H9 (cell line): Measurements from ENCODE around the gene ARSI. TPM values are rescaled to one million over a fixed set of nuclear protein-coding genes. Genes with fewer than 3 reads are reported as not detected.

Source experiments
- DNase-seq: peaks from one replicate; pipeline ENCODE4 v3.0.0-alpha.2; 2017
- H2AFZ ChIP-seq: one replicate; pipeline ENCODE4 v1.6.1; 2013; ENCODE audit warnings: mild to moderate bottlenecking, low read length, control low read depth, moderate library complexity
- H2AK5ac ChIP-seq: 2 replicates; pipeline ENCODE4 v1.6.1; 2013; ENCODE audit warnings: low read length, control low read depth, mixed read lengths; ENCODE audit not compliant: insufficient read length
- H2BK120ac ChIP-seq: one replicate; pipeline ENCODE4 v1.6.1; 2013; ENCODE audit warnings: low read depth, mild to moderate bottlenecking, low read length, control low read depth, inconsistent platforms; ENCODE audit not compliant: poor library complexity, severe bottlenecking
- H2BK12ac ChIP-seq: 2 replicates; pipeline ENCODE4 v1.6.1; 2013; ENCODE audit warnings: low read length, control low read depth, mixed read lengths, low read depth; ENCODE audit not compliant: insufficient read length
- H2BK15ac ChIP-seq: 2 replicates; pipeline ENCODE4 v1.6.1; 2013; ENCODE audit warnings: low read depth, low read length, control low read depth
- H2BK20ac ChIP-seq: one replicate; pipeline ENCODE4 v1.6.1; 2013; ENCODE audit warnings: low read depth, mild to moderate bottlenecking, low read length, control low read depth, inconsistent platforms; ENCODE audit not compliant: poor library complexity, severe bottlenecking
- H2BK5ac ChIP-seq: 2 replicates; pipeline ENCODE4 v1.6.1; 2013; ENCODE audit warnings: low read length, control low read depth, mixed read lengths; ENCODE audit not compliant: insufficient read length
- H3K14ac ChIP-seq: 2 replicates; pipeline ENCODE4 v1.6.1; 2013; ENCODE audit warnings: low read length, control low read depth; ENCODE audit not compliant: insufficient read depth
- H3K18ac ChIP-seq: 2 replicates; pipeline ENCODE4 v1.6.1; 2013; ENCODE audit warnings: low read depth, mild to moderate bottlenecking, mixed read lengths, low read length, control low read depth; ENCODE audit not compliant: insufficient read length
- H3K23ac ChIP-seq: 2 replicates; pipeline ENCODE4 v1.6.1; 2013; ENCODE audit warnings: low read length, control low read depth, mixed read lengths, low read depth; ENCODE audit not compliant: insufficient read length
- H3K23me2 ChIP-seq: 2 replicates; pipeline ENCODE4 v1.6.1; 2013; ENCODE audit warnings: low read depth, mild to moderate bottlenecking, mixed read lengths, low read length, control low read depth; ENCODE audit not compliant: insufficient read length, poor library complexity, severe bottlenecking
- H3K27ac ChIP-seq: 2 replicates; pipeline ENCODE4 v1.5.1; 2013; ENCODE audit warnings: low read length, control low read depth, mixed read lengths, low read depth; ENCODE audit not compliant: insufficient read length
- H3K27me3 ChIP-seq: 2 replicates; pipeline ENCODE4 v1.6.1; 2013; ENCODE audit warnings: low read length, control low read depth, inconsistent platforms; ENCODE audit not compliant: insufficient read depth
- H3K4ac ChIP-seq: 2 replicates; pipeline ENCODE4 v1.6.1; 2013; ENCODE audit warnings: low read depth, mild to moderate bottlenecking, control low read depth, inconsistent platforms, low read length, moderate library complexity
- H3K4me1 ChIP-seq: 2 replicates; pipeline ENCODE4 v1.6.1; 2013; ENCODE audit warnings: low read length, control low read depth, inconsistent platforms; ENCODE audit not compliant: insufficient read depth
- H3K4me2 ChIP-seq: 2 replicates; pipeline ENCODE4 v1.6.1; 2013; ENCODE audit warnings: low read length, control low read depth, mixed read lengths; ENCODE audit not compliant: insufficient read length, insufficient read depth
- H3K56ac ChIP-seq: 2 replicates; pipeline ENCODE4 v1.6.1; 2013; ENCODE audit warnings: low read depth, mild to moderate bottlenecking, mixed read lengths, low read length, control low read depth; ENCODE audit not compliant: insufficient read length
- H3K79me1 ChIP-seq: 2 replicates; pipeline ENCODE4 v1.6.1; 2013; ENCODE audit warnings: low read depth, mild to moderate bottlenecking, moderate library complexity, low read length, control low read depth, inconsistent platforms; ENCODE audit not compliant: insufficient read depth, poor library complexity, severe bottlenecking
- H3K79me2 ChIP-seq: 2 replicates; pipeline ENCODE4 v1.6.1; 2013; ENCODE audit warnings: low read length, control low read depth, inconsistent platforms; ENCODE audit not compliant: insufficient read depth
- H3K9ac ChIP-seq: 2 replicates; pipeline ENCODE4 v1.6.1; 2013; ENCODE audit warnings: low read length, control low read depth, mixed read lengths; ENCODE audit not compliant: insufficient read length; ENCODE audit errors: extremely low read depth
- H3K9me3 ChIP-seq: one replicate; pipeline ENCODE4 v1.6.1; 2013; ENCODE audit warnings: low read depth, low read length, inconsistent platforms; ENCODE audit not compliant: control insufficient read depth
- H3T11ph ChIP-seq: one replicate; pipeline ENCODE4 v1.6.1; 2013; ENCODE audit warnings: mild to moderate bottlenecking, low read length, control low read depth, inconsistent platforms
- H4K20me1 ChIP-seq: one replicate; pipeline ENCODE4 v1.6.1; 2013; ENCODE audit not compliant: control insufficient read depth, insufficient read length, insufficient read depth
- H4K5ac ChIP-seq: 2 replicates; pipeline ENCODE4 v1.6.1; 2013; ENCODE audit warnings: low read depth, mild to moderate bottlenecking, mixed read lengths, low read length, control low read depth; ENCODE audit not compliant: insufficient read length
- H4K8ac ChIP-seq: replicated peaks from 2 replicates; pipeline ENCODE4 v1.6.1; 2013; ENCODE audit warnings: low read length, control low read depth, mixed read lengths, low read depth; ENCODE audit not compliant: insufficient read length
- H4K91ac ChIP-seq: 2 replicates; pipeline ENCODE4 v1.6.1; 2013; ENCODE audit warnings: low read depth, mild to moderate bottlenecking, moderate library complexity, mixed read lengths, low read length, control low read depth; ENCODE audit not compliant: insufficient read length
- H3K27ac Mint-ChIP-seq, 3 experiments: 2 replicates in 2 of 3; 3 replicates in 1 of 3; pipeline ENCODE4 v1.8.0; 2020 to 2021; ENCODE audit warnings: mixed read lengths in 3 of 3, mild to moderate bottlenecking in 1 of 3, moderate library complexity in 1 of 3
- H3K27me3 Mint-ChIP-seq: 2 replicates; pipeline ENCODE4 v1.8.0; 2021; ENCODE audit warnings: low read depth, mild to moderate bottlenecking, moderate library complexity, mixed read lengths
- H3K36me3 Mint-ChIP-seq, 3 experiments: 2 replicates in 2 of 3; 3 replicates in 1 of 3; pipeline ENCODE4 v1.8.0; 2020 to 2021; ENCODE audit warnings: low read depth in 3 of 3, mixed read lengths in 3 of 3; ENCODE audit not compliant: insufficient read depth in 1 of 3
- H3K4me1 Mint-ChIP-seq, 2 experiments: 2 replicates each; pipeline ENCODE4 v1.8.0; 2020; ENCODE audit warnings: mixed read lengths in 2 of 2
- H3K4me3 Mint-ChIP-seq, 2 experiments: 2 replicates in 1 of 2; 3 replicates in 1 of 2; pipeline ENCODE4 v1.8.0; 2020 to 2021; ENCODE audit warnings: mild to moderate bottlenecking in 2 of 2, mixed read lengths in 2 of 2, moderate library complexity in 1 of 2
- H3K9me3 Mint-ChIP-seq, 2 experiments: 2 replicates in 1 of 2; 3 replicates in 1 of 2; pipeline ENCODE4 v1.8.0; 2020; ENCODE audit warnings: mild to moderate bottlenecking in 2 of 2, mixed read lengths in 2 of 2, moderate library complexity in 1 of 2
- CTCF ChIP-seq: fragments of 200-600 bp; sonication (generic); conservative IDR thresholded peaks from 3 replicates; pipeline ENCODE4 v1.8.0; 2021; ENCODE audit warnings: antibody characterized with exemption, mild to moderate bottlenecking
- total RNA-seq: library from RNA; stranded (reverse); gene quantifications from 2 replicates; pipeline ENCODE4 v1.2.1, GENCODE V29; 2021

The ARSI gene
- total RNA-seq, 1 experiment from 2014 or later = 1.7 TPM

DNA sequence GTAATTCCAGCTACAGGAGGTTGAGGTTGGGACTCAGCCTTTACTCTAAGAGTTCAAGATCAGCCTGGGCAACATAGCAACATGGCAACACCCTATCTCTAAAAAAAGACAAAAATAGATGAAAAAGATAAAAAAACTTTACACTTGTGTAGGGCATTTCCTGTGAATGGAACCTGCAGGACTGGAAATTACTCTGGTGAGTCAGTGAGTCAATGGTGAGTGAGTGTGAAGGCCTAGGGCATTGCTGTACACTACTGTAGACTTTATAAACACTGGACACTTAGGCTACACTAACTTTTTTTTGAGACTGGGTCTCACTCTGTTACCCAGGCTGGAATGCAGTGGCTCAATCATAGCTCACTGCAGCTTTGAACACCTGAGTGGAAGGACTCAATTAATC, 19.5 kb upstream of the ARSI start:
- Histone ChIP-seq H4K91ac (no peak overlapping the region), H3K4ac (no peak overlapping the region), H3K79me2 (no peaks in the 10 kb centered on the region), H2BK12ac (no peak overlapping the region), H3K79me1 (no peaks in the 10 kb centered on the region), H3K9me3 (no peaks in the 10 kb centered on the region), H3K27me3 (no peaks in the 10 kb centered on the region), H4K20me1 (no peaks in the 10 kb centered on the region), H2BK5ac (no peak overlapping the region), H2BK120ac (no peak overlapping the region), H4K8ac (no peak overlapping the region), H3K14ac (no peak overlapping the region), H2BK15ac (no peak overlapping the region), H3K23me2 (no peaks in the 10 kb centered on the region), H3K23ac (no peak overlapping the region), H3K9ac (no peak overlapping the region), H2BK20ac (no peak overlapping the region), H3K27ac (no peak overlapping the region), H3K56ac (no peak overlapping the region), H2AK5ac (no peak overlapping the region), H2AFZ (no peak overlapping the region), H4K5ac (no peak overlapping the region), H3K4me1 (0 out of 2 replicates have a peak, but pooled peaks cover 2% of the 10 kb centered on the region), H3T11ph (no peak overlapping the region), H3K4me2 (no peak overlapping the region), H3K18ac (no peak overlapping the region)
- no peaks in the 10 kb centered on the region for H3K9me3 Mint-ChIP-seq
- no peak overlapping the region for H3K27ac Mint-ChIP-seq
- H3K36me3 Mint-ChIP-seq = no peaks in the 10 kb centered on the region
- TF ChIP-seq CTCF = no peak
- peaks cover 15 to 19% of the 10 kb centered on the region in 2 experiments for H3K4me1 Mint-ChIP-seq
- H3K27me3 Mint-ChIP-seq = no peaks in the 10 kb centered on the region; the same call in none of the 2 replicates
- no peak overlapping the region for H3K4me3 Mint-ChIP-seq
- no peak for DNase-seq
